Measurements from ENCODE around the gene NEU3. TPM values are rescaled to one million over a fixed set of nuclear protein-coding genes. Genes with fewer than 3 reads are reported as not detected.
"Not testable (repeated sequence)": the region's sequence is repeated elsewhere in the genome, so short reads cannot be mapped to it uniquely, and the experiment has no call there.

NEU3 gene
- total RNA-seq, 1 experiment from 2014 or later = 11.0 TPM

DNA sequence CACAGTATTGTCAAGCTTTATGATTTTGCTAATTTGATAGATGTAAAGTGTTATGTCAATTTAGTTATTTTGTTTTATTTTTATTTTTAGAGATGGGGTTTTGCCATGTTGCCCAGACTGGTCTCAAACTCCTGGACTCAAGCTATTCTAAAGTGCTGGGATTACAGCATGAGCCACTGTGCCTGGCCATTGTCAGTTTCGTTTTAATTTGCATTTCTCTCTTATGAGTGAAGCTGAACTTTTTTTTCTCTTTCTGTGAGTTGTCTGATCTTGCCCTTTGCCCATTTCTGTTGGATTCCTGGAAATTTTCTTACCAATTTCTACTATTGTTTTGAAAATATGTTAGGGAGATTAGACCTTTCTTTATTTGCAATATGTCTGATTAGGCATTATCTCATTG, 15.5 kb downstream of the NEU3 start:
- Histone ChIP-seq H3K4me3 (ENCODE audit: insufficient read depth, low read depth, low read length) (no peak overlapping the region), H3K27me3 (ENCODE audit: control insufficient read depth, insufficient read depth, low read length) (no peaks in the 10 kb centered on the region), H3K36me3 (replicated peaks; ENCODE audit: control insufficient read depth, insufficient read depth, low read length) (peaks cover 11% of the 10 kb centered on the region)
- DNase-seq = no peak

DNA sequence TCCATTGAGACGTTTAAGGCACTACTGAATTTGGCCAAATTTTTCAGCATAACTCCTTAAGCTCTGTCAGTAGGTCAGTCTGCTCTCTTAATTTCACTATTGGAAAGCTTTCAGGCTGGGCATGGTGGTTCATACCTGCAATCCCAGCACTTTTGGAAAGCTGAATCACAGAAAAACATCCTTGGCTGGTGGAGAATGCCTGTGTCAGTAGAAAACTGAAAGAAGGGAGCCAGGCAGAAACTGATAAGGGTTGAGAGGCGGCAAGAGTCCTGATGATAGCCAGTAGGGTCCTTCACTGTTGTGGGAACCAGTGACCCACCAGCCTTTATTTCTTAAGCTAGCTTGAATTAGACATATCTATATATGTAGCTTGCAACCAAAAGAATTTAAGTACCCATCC, 22.6 kb downstream of the NEU3 start:
- no peak for DNase-seq
- Histone ChIP-seq H3K36me3 (replicated peaks; ENCODE audit: control insufficient read depth, insufficient read depth, low read length) (peaks cover 6% of the 10 kb centered on the region), H3K27me3 (ENCODE audit: control insufficient read depth, insufficient read depth, low read length) (no peaks in the 10 kb centered on the region), H3K4me3 (ENCODE audit: insufficient read depth, low read depth, low read length) (no peak overlapping the region)

DNA sequence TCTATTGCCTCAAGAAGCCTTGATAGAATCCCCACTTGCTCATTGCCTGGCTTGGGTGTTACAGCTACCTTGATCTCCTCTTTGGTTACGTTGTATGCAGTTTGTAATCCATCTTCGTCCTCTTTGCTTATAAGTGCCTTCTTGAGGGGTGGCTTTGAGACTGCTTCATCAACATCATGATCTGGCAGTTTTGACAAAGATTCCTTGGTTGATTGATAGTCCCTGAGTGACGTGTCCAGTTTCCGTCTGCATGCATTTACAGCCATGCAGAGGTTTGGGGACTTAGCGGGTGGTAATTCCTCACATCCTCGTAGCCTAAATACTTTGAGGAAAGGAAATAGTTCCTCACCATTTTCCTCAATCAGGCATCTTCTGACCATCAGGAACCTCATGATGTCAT, 23.1 kb downstream of the NEU3 start:
- Histone ChIP-seq H3K27me3 (ENCODE audit: control insufficient read depth, insufficient read depth, low read length) (no peaks in the 10 kb centered on the region), H3K36me3 (replicated peaks; ENCODE audit: control insufficient read depth, insufficient read depth, low read length) (peaks cover 5% of the 10 kb centered on the region), H3K4me3 (ENCODE audit: insufficient read depth, low read depth, low read length) (no peak overlapping the region)
- DNase-seq = no peak

DNA sequence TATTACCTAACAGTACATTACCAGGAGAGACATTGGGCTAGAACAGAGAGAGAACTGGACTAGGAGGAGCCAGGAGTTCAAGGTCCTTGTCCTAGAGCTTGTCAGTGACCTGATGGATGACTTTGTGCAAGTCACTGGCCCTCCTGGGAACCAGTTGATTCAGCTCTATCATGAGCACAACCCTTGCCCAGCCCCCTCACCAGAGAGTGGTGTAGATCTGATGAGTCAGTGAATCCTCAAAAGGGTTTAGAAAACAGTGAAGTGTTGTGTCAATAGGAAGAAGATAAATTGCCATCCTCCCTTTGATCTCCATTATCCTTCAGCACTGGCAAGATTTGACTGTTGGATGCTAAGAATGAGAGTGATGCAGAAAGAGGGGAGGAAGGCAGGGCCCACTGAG, 24.3 kb downstream of the NEU3 start:
- Histone ChIP-seq H3K4me3 (ENCODE audit: insufficient read depth, low read depth, low read length) (no peak overlapping the region), H3K27me3 (ENCODE audit: control insufficient read depth, insufficient read depth, low read length) (no peaks in the 10 kb centered on the region), H3K36me3 (replicated peaks; ENCODE audit: control insufficient read depth, insufficient read depth, low read length) (peaks cover 5% of the 10 kb centered on the region)
- no peak for DNase-seq

DNA sequence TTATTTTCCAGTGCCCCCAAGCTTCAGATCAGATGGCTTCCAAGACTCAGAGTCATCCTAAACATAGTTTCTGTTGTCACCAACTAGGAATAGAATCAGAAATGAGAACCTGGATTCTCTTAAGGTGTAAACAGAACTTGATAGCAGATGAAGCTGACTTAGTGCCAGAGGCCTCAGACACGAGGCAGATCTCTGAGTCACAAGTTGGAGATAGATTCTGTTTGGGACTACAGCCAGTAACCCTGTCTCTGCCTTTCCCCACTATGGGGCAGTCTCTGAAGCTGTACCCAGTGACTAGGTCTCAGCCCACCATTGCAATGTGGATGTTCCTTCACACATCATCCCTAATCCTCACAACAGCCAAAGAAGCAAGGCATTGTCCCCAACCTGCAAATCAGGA, 25.4 kb downstream of the NEU3 start:
- Histone ChIP-seq H3K4me3 (ENCODE audit: insufficient read depth, low read depth, low read length) (no peak overlapping the region), H3K36me3 (replicated peaks; ENCODE audit: control insufficient read depth, insufficient read depth, low read length) (peaks cover 5% of the 10 kb centered on the region), H3K27me3 (ENCODE audit: control insufficient read depth, insufficient read depth, low read length) (no peaks in the 10 kb centered on the region)
- DNase-seq = no peak

DNA sequence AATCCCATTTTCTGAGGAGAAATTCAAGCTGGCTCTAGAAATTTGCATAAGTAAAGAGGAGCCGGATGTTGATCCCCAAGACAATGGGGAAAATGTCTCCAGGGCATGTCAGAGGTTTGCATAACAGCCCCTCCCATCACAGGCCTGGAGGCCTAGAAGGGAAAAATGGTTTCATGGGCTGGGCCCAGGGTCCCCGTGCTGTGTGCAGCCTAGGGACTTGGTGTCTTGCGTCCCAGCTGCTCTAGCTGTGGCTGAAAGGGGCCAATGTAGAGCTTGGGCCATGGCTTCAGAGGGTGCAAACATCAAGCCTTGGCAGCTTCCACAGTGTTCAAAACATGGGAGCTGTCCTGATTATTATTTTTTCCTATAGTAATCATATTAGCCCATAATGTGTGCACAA, 30.5 kb downstream of the NEU3 start:
- H3K4me3 ChIP-seq (ENCODE audit: insufficient read depth, low read depth, low read length); H3K36me3 ChIP-seq (replicated peaks; ENCODE audit: control insufficient read depth, insufficient read depth, low read length); DNase-seq; H3K27me3 ChIP-seq (ENCODE audit: control insufficient read depth, insufficient read depth, low read length): not testable (repeated sequence)

DNA sequence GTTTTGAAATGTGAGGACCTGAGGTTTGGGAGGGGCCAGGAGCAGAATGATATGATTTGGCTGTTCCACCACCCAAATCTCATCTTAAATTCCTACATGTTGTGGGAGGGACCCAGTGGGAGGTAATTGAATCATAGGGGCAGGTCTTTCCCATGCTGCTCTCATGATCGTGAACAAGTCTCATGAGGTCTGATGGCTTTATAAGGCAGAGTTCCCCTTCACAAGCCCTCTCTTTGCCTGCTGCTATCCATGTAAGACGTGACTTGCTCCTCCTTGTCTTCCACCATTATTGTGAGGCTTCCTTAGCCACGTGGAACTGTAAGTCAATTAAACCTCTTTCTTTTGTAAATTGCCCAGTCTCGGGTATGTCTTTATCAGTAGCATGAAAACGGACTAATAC, 31.6 kb downstream of the NEU3 start:
- H3K27me3 ChIP-seq (ENCODE audit: control insufficient read depth, insufficient read depth, low read length); H3K36me3 ChIP-seq (replicated peaks; ENCODE audit: control insufficient read depth, insufficient read depth, low read length); H3K4me3 ChIP-seq (ENCODE audit: insufficient read depth, low read depth, low read length); DNase-seq: not testable (repeated sequence)

DNA sequence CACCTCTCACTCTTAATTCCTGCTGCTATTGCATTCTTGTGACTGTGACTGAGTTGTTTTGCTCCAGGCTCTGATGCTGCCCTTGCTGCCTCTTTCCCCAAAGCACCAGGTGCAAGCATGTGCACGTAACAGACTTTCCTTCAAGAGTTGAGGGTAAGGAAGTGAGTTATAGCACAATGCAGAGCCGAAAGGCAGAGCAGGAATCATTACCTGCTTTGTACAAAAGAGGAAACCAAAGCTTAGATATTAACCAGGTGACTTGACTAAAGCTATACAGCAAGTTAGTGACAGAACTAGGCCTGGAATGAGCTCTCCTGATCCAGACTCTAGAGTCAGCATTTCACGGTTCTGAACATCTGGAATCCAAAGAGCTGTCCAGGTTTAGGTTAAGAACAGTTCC, 33.6 kb downstream of the NEU3 start:
- H3K4me3 ChIP-seq (ENCODE audit: insufficient read depth, low read depth, low read length) = no peak overlapping the region
- no peak for DNase-seq
- H3K36me3 ChIP-seq (replicated peaks; ENCODE audit: control insufficient read depth, insufficient read depth, low read length) = no peaks in the 10 kb centered on the region; the same call in 1 of the 2 replicates
- no peaks in the 10 kb centered on the region for H3K27me3 ChIP-seq (ENCODE audit: control insufficient read depth, insufficient read depth, low read length)

DNA sequence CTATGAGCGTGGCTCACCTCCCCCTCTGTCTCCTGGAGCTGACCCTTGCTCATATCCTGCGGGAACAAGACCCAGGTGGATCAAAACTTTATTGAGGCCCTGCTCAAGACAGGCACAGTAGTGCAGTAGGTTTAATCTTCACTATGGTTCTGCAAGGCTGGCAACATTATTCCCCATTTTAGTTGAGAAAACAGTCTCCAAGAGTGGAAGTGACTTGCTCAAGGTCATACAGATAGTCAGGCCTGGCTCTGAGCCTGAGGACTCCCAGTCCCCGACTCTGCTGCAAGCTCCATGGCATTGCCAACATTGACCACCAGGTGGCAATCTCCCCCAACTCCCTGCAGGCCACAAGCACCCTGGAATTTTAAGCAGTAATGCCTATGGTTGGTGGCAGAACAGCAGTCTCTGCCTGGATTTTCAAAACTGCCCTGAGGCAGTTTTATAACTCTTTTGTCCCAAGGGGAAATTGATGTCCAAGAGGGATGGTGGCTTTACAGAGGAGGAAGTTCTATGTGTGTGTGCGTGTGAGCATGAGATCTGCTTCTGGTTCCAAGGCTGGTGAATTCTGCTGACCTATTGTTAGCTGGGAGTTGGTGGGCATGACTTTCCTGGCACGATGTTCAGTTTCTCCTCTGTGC, 34.1 kb downstream of the NEU3 start:
- no peak overlapping the region for H3K4me3 ChIP-seq (ENCODE audit: insufficient read depth, low read depth, low read length)
- H3K36me3 ChIP-seq (replicated peaks; ENCODE audit: control insufficient read depth, insufficient read depth, low read length) = no peaks in the 10 kb centered on the region; the same call in 1 of the 2 replicates
- H3K27me3 ChIP-seq (ENCODE audit: control insufficient read depth, insufficient read depth, low read length) = no peaks in the 10 kb centered on the region
- DNase-seq = peak; percentile 71

DNA sequence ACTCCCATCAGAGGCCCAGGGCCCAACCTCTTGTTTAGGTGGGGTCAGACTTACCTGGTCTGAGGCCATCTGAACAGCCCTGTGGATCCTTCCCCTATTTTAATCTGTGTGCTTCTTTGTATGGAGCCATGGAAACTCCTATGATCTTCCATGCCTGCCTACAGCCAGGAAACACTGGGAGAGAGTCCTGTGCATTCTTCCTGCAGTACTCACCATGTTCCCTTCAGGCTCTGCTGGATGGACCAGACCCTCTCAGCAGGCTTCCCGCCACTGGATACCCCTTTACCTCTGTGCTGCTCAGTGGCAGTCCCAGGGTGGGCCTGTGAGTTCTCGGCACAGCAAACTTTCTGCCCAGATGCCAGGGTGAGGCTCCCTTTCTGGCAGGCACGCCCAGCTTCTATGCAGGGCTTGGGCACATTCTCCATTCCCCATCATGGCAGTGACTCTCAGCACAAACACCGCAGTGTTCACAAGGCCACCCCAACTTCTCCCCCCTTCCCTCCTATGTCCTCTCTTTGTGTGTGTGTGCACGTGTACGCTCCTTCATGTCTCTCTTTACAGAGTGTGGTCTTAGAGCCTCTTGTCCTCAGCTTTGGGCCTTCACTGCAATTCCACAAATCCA, 34.8 kb downstream of the NEU3 start:
- no peak for DNase-seq
- Histone ChIP-seq H3K4me3 (ENCODE audit: insufficient read depth, low read depth, low read length) (no peak overlapping the region), H3K36me3 (replicated peaks; ENCODE audit: control insufficient read depth, insufficient read depth, low read length) (no peaks in the 10 kb centered on the region; the same call in 1 of the 2 replicates), H3K27me3 (ENCODE audit: control insufficient read depth, insufficient read depth, low read length) (no peaks in the 10 kb centered on the region)

DNA sequence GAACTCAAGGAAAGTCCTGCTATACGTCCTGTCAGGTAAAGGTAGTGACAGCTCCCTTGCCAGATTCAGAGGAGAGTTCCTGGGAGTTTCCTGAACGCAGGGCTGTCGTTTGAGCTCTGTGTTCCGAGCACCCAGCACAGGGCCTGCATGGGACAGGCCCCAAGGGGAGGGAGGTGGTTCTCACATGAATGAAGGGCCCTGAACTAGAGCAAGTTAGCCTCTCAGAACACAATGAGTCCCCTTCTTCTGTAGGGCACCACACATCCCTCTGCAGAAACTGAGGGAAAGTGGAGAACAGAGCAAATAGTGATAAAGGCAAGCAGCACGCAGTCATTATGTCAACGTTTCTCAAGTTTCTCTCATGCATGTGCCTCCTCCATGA, 35.3 kb downstream of the NEU3 start:
- Histone ChIP-seq H3K36me3 (replicated peaks; ENCODE audit: control insufficient read depth, insufficient read depth, low read length) (no peaks in the 10 kb centered on the region; the same call in 1 of the 2 replicates), H3K27me3 (ENCODE audit: control insufficient read depth, insufficient read depth, low read length) (no peaks in the 10 kb centered on the region), H3K4me3 (ENCODE audit: insufficient read depth, low read depth, low read length) (no peak overlapping the region)
- DNase-seq = no peak

DNA sequence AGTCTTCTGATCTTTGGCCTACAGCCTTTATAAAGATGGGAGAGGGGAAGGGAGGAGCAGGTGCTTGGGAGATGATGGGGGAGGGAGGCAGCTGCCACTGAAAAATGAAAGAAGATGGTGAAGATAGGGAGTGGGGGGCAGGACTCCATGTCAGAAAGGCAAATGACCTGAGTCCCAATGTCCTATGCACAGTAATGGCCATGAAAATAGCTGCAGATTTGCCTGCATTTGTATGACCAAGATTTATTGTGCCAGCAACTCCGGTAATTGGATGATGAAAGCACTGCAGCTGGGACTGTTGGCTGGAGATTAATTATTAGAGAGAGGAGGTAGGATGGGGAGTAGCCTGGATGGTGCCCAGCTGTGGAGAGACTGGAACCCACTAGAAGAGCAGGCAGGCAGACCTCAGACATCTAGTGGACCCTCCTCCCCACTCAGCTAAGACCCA, 36.1 kb downstream of the NEU3 start:
- H3K4me3 ChIP-seq (ENCODE audit: insufficient read depth, low read depth, low read length) = no peak overlapping the region
- H3K36me3 ChIP-seq (replicated peaks; ENCODE audit: control insufficient read depth, insufficient read depth, low read length) = no peaks in the 10 kb centered on the region; the same call in 1 of the 2 replicates
- no peak for DNase-seq
- H3K27me3 ChIP-seq (ENCODE audit: control insufficient read depth, insufficient read depth, low read length) = no peaks in the 10 kb centered on the region

DNA sequence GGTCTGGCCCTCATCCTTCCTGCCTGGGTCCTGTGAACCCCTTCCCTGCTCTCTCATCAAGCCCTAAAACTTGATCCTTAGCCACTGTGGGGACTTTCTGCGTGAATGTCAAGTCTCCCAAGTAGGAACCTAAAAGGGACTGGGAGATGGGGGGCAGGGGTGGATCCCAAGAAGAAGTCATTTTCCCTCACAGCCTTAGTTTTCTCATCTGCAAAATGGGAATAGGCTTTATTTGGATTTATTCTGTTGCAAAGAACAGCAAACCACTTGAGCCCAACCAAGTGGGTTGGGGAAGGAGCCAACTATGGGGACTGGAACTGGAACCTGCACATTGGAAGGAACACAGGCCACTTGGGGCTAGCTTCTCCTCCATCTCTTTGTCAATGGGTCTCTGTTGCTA, 36.8 kb downstream of the NEU3 start:
- Histone ChIP-seq H3K4me3 (ENCODE audit: insufficient read depth, low read depth, low read length) (no peak overlapping the region), H3K27me3 (ENCODE audit: control insufficient read depth, insufficient read depth, low read length) (no peaks in the 10 kb centered on the region), H3K36me3 (replicated peaks; ENCODE audit: control insufficient read depth, insufficient read depth, low read length) (no peaks in the 10 kb centered on the region; the same call in 1 of the 2 replicates)
- no peak for DNase-seq

DNA sequence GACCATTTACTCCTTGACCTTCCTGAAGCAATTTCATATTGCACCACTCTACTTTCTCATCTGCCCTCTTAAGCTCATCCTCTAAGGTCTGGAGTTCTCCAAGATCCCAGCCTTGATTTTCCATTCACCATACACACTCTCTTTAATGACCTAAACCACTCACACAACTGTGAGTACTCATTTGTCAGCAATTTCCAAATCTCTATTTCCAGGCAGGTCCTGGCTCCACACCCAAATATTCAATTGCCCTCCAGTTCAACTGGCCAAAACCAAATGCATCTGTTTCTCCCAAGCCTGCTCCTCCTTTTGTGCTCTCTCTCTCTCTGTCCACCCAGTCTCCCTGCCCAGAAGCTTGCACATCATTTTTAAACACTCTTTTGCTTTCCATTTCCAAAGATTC, 39.6 kb downstream of the NEU3 start:
- H3K4me3 ChIP-seq (ENCODE audit: insufficient read depth, low read depth, low read length) = no peak overlapping the region
- no peaks in the 10 kb centered on the region for H3K27me3 ChIP-seq (ENCODE audit: control insufficient read depth, insufficient read depth, low read length)
- H3K36me3 ChIP-seq (replicated peaks; ENCODE audit: control insufficient read depth, insufficient read depth, low read length) = no peaks in the 10 kb centered on the region
- no peak for DNase-seq

DNA sequence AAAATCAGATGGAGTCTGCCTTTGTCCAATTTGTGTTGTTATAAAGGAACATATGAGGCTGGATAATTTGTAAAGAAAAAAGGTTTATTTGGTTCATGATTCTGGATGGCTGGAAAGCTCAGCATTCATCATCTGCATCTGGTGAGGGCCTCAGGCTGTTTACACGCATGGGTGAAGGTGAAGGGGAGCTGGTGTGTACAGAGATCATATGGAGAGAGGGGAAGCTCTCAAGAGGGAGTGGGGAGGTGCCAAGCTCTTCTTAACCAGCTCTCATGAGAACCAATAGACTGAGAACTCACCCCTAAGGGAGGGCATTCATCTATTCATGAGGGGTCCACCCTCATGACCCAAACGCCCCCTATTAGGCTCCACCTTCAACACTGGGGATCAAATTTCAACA, 40.0 kb downstream of the NEU3 start:
- no peaks in the 10 kb centered on the region for H3K27me3 ChIP-seq (ENCODE audit: control insufficient read depth, insufficient read depth, low read length)
- H3K36me3 ChIP-seq (replicated peaks; ENCODE audit: control insufficient read depth, insufficient read depth, low read length) = no peaks in the 10 kb centered on the region
- no peak overlapping the region for H3K4me3 ChIP-seq (ENCODE audit: insufficient read depth, low read depth, low read length)
- DNase-seq = no peak
